AG04450 (cell line): ENCODE measurements around the gene PLCH2. TPM values are rescaled to one million over a fixed set of nuclear protein-coding genes. Genes with fewer than 3 reads are reported as not detected.

Source experiments
- CTCF ChIA-PET: fragments of 300-600, 350-600 bp; formaldehyde crosslinking; extraction: SDS; loops from one replicate; lab custom pipeline; 2022; ENCODE audit warnings: antibody characterized with exemption, inconsistent platforms; lab: Charles Lee
- POLR2A ChIA-PET: fragments of 350-600 bp; formaldehyde crosslinking; extraction: SDS; loops from one replicate; lab custom pipeline; 2021; ENCODE audit warnings: antibody characterized with exemption, inconsistent platforms; lab: Yijun Ruan, JAX
- DNase-seq: peaks from one replicate; pipeline ENCODE4 v3.0.0-alpha.2; 2011; ENCODE audit warnings: low read depth, low spot score
- H3K27ac ChIP-seq: one replicate; pipeline ENCODE4 v1.5.1; 2012; ENCODE audit warnings: low read depth, low read length, control low read depth
- H3K27me3 ChIP-seq: one replicate; pipeline ENCODE4 v1.6.0; 2012; ENCODE audit warnings: low read length; ENCODE audit not compliant: control insufficient read depth, insufficient read depth
- H3K4me3 ChIP-seq: 2 replicates; pipeline ENCODE4 v1.5.1; 2011; ENCODE audit warnings: mild to moderate bottlenecking, low read depth, low read length, control low read depth
- H3K9me3 ChIP-seq: 2 replicates; pipeline ENCODE4 v1.5.1; 2012; ENCODE audit warnings: low read length; ENCODE audit not compliant: control insufficient read depth, insufficient read depth
- polyA plus RNA-seq: library from polyadenylated mRNA; depleted of rRNA; stranded (reverse); fragments of >200 nt; gene quantifications from 2 replicates; pipeline ENCODE4 v1.2.3, GENCODE V29; 2011
- TF ChIP-seq, protein P1 (sequence below): IDR thresholded peaks from 2 replicates; pipeline ENCODE4 v1.5.1; 2011; ENCODE audit warnings: low read depth, low read length, control low read depth, inconsistent platforms

The PLCH2 gene
- polyA plus RNA-seq, 1 experiment: 0.06 TPM

DNA sequence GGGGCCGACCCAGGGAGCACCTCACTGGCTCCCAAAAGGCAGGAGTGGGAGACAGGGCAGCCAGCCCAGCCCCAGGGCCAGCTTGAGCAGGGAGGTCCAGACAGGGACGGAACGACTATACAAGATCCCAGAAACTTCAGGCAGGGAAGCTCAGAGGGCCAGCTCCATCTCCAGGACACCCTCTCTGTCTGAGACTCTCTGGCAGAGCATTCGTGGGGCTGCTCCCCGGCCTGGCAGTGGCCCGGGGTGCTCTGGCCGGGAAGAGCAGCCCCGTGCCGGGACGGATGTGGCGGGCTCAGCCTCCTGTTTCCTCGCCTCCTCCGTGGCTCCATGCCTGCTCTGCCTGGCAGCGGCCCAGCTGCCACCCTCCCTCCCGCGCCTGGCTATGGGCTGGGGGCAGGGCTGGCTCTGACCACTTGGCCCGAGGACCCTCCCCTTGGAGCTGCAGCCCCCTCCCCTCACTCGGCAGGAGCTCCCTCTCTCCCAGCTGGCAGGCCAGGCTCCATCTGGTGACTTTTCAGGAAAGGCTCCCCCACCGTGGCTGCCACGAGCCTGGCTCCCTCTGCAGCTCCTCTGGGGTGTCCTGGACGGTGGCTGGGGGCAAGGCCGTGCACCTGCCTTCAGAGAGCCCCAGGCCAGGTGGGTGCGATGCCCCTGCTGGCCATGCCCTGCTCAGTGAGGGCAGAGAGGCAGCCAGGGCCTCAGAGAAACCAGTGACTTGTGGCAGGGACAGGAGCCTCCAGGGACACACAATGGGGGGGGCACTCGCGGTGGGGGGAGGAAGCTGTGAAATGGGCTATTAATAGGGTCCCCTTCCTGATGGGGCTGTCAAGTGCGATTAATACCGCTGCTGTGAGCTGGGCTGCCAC is 5.6 kb upstream of the PLCH2 start:
- ChIA-PET CTCF (no interaction called here), POLR2A (no interaction called here)
- peaks cover 31% of the 10 kb centered on the region for H3K27me3 ChIP-seq
- no peak overlapping the region for H3K4me3 ChIP-seq
- no peak overlapping the region for H3K27ac ChIP-seq
- DNase-seq: no peak
- no peaks in the 10 kb centered on the region; the same call in 1 of the 2 replicates for H3K9me3 ChIP-seq
- TF ChIP-seq, protein P1, sequence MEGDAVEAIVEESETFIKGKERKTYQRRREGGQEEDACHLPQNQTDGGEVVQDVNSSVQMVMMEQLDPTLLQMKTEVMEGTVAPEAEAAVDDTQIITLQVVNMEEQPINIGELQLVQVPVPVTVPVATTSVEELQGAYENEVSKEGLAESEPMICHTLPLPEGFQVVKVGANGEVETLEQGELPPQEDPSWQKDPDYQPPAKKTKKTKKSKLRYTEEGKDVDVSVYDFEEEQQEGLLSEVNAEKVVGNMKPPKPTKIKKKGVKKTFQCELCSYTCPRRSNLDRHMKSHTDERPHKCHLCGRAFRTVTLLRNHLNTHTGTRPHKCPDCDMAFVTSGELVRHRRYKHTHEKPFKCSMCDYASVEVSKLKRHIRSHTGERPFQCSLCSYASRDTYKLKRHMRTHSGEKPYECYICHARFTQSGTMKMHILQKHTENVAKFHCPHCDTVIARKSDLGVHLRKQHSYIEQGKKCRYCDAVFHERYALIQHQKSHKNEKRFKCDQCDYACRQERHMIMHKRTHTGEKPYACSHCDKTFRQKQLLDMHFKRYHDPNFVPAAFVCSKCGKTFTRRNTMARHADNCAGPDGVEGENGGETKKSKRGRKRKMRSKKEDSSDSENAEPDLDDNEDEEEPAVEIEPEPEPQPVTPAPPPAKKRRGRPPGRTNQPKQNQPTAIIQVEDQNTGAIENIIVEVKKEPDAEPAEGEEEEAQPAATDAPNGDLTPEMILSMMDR: no peak

DNA sequence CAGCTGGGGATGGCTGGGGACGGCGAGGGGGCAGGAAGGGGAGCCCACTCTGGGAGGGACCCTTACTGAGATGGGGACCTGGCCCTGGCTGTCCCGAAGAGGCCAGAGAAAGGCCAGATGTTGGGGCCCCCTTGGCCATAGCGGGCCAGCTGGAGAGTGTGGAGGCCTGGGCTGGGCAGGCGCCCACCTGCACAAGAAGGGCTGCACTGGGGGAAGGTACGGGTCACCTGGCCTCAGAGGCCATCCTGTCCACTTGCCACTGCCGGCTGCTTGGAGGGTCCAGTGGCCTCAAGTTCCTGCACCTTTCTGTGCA is 5.0 kb upstream of the PLCH2 start:
- no peaks in the 10 kb centered on the region; the same call in 1 of the 2 replicates for H3K9me3 ChIP-seq
- POLR2A ChIA-PET: no interaction called here
- TF ChIP-seq, protein P1: no peak
- no peak overlapping the region for H3K4me3 ChIP-seq
- H3K27me3 ChIP-seq: peaks cover 35% of the 10 kb centered on the region
- H3K27ac ChIP-seq: no peak overlapping the region
- CTCF ChIA-PET: no interaction called here
- DNase-seq: no peak

DNA sequence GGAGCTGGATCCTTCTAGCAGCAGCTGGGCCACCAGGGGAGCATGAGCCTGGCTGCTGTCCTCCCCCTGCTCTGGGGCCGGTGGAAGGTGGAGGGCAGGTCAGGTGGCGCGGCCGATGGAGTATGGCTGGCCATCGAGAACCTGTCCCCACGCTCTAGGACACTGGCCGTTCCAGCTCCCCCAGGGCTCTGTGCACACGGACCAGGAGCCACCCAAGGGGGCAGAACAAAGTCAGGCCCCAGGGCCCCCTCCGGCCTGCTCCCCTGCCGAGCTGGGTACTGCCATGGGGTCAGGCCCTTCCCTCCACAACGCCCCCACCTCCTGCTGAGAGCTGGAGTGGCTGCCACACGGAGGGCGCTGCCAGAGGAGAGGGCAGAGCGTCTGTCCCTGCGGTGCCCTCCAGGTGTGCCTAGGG is 4.5 kb upstream of the PLCH2 start:
- Histone ChIP-seq H3K27ac (no peak overlapping the region), H3K9me3 (no peaks in the 10 kb centered on the region; the same call in 1 of the 2 replicates), H3K27me3 (peaks cover 35% of the 10 kb centered on the region), H3K4me3 (no peak overlapping the region)
- CTCF ChIA-PET: no interaction called here
- TF ChIP-seq, protein P1: no peak
- DNase-seq: no peak
- POLR2A ChIA-PET: no interaction called here

DNA sequence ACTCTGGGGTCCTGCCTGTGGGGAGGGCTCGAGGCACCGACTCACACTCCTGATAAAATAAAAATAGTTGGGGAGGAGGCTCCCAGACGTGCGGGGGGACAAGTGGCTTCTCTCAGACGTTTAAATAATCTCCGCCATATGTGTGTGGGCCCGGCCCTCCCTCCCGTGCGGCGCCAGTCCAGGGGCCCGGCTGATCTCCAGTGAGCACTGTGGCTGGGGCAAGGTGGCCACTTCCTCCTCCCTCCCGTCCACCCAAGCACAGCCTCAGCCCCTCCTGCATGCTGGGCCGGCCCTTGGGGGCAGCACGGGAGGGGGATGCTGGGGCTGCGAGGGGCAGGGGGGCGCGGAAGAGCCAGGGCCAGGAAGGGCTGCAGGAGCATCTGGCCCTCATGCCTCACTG is 4.0 kb upstream of the PLCH2 start:
- TF ChIP-seq, protein P1: no peak
- ChIA-PET CTCF (no interaction called here), POLR2A (no interaction called here)
- peaks cover 35% of the 10 kb centered on the region for H3K27me3 ChIP-seq
- no peak for DNase-seq
- H3K9me3 ChIP-seq: no peaks in the 10 kb centered on the region; the same call in 1 of the 2 replicates
- H3K4me3 ChIP-seq: no peak overlapping the region
- no peak overlapping the region for H3K27ac ChIP-seq

DNA sequence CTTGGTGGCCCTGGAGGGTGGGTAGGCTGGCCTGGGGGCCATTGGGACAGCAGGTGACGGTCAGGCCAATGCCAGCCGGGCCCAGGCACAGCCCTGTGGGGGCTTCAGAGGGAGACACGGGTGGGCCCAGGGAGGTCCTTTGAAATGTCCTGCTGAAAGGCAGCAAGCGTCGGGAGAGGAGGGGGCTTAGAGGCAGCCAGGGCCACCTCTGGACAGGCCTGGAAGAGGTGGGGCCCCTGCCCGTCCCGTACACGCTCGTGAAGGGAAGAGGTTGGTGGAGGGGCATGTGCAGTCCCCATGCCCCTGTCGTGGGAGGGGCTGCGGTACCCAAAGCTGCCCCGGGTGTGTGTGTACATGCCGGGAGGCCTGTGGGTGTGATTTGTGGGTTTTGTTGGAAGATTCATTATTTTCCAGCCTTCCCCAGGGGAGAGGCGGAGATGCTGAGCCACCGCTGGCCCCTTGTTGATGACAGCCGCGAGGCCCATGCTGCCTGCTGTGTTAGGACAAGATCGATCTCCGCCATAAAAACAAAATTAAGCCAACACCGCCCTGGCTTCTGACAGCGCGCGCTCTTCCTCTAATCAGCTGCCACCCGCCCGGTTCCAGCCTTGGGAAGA is 3.4 kb upstream of the PLCH2 start:
- TF ChIP-seq, protein P1: no peak
- ChIA-PET POLR2A (no interaction called here), CTCF (no interaction called here)
- Histone ChIP-seq H3K27ac (no peak overlapping the region), H3K9me3 (no peaks in the 10 kb centered on the region; the same call in 1 of the 2 replicates), H3K4me3 (no peak overlapping the region), H3K27me3 (peaks cover 38% of the 10 kb centered on the region)
- DNase-seq: no peak
